DND-41 (cell line): Measurements from ENCODE around the gene SEC24D.

Experiments used
- EZH2 ChIP-seq: IDR thresholded peaks from 3 replicates; pipeline ENCODE4 v1.6.1; 2012; ENCODE audit warnings: borderline replicate concordance, low read depth, mild to moderate bottlenecking, moderate library complexity, low read length, inconsistent platforms; ENCODE audit not compliant: severe bottlenecking
- TF ChIP-seq, protein P1 (sequence below): IDR thresholded peaks from 2 replicates; pipeline ENCODE4 v1.5.1; 2012; ENCODE audit warnings: borderline replicate concordance, low read length, moderate library complexity, mild to moderate bottlenecking; ENCODE audit not compliant: poor library complexity, severe bottlenecking; ENCODE audit errors: extremely low read depth

DNA sequence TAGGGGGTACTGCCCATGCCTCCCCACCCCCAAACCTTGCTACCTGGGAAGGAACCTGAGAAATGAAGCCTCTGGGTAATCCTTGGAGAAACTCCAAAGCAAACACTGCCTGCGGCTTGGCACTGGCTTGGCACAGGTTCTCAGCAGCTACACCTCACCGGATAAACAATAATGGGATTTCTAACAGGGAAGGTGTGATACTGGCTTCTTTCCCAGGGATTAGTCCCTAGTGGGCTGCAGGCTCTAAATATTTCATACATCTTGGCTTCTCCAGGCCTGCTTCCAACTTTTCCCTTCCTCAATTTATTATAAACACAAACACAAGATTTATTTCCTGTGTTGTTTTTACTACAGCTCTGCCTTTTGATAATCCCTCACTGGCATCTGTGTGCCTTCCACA lies 12.5 kb downstream of the SEC24D start:
- TF ChIP-seq, protein P1, sequence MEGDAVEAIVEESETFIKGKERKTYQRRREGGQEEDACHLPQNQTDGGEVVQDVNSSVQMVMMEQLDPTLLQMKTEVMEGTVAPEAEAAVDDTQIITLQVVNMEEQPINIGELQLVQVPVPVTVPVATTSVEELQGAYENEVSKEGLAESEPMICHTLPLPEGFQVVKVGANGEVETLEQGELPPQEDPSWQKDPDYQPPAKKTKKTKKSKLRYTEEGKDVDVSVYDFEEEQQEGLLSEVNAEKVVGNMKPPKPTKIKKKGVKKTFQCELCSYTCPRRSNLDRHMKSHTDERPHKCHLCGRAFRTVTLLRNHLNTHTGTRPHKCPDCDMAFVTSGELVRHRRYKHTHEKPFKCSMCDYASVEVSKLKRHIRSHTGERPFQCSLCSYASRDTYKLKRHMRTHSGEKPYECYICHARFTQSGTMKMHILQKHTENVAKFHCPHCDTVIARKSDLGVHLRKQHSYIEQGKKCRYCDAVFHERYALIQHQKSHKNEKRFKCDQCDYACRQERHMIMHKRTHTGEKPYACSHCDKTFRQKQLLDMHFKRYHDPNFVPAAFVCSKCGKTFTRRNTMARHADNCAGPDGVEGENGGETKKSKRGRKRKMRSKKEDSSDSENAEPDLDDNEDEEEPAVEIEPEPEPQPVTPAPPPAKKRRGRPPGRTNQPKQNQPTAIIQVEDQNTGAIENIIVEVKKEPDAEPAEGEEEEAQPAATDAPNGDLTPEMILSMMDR = no peak
- no peak for TF ChIP-seq EZH2
